Progenitor cell of endocrine pancreas (in vitro differentiated cells): Measurements from ENCODE around the gene GJA3. TPM values are rescaled to one million over a fixed set of nuclear protein-coding genes. Genes with fewer than 3 reads are reported as not detected.

Experiments used
- DNase-seq: peaks from one replicate; pipeline ENCODE4 v3.0.0; 2021; ENCODE audit warnings: low spot score; ENCODE audit not compliant: unreplicated experiment
- H3K27ac Mint-ChIP-seq: 2 replicates; pipeline ENCODE4 v1.8.0; 2021; ENCODE audit warnings: mild to moderate bottlenecking, moderate library complexity, mixed read lengths
- H3K27me3 Mint-ChIP-seq: 2 replicates; pipeline ENCODE4 v1.8.0; 2021; ENCODE audit warnings: mixed read lengths
- H3K36me3 Mint-ChIP-seq: 2 replicates; pipeline ENCODE4 v1.8.0; 2022; ENCODE audit warnings: mixed read lengths; ENCODE audit not compliant: insufficient read depth
- H3K4me1 Mint-ChIP-seq: 2 replicates; pipeline ENCODE4 v1.8.0; 2021; ENCODE audit warnings: low read depth, mixed read lengths
- H3K4me3 Mint-ChIP-seq: 2 replicates; pipeline ENCODE4 v1.8.0; 2021; ENCODE audit warnings: low read depth, mild to moderate bottlenecking, moderate library complexity, mixed read lengths
- H3K9me3 Mint-ChIP-seq: 2 replicates; pipeline ENCODE4 v1.8.0; 2021; ENCODE audit warnings: low read depth, mixed read lengths
- CTCF ChIP-seq: fragments of 200-600 bp; sonication (generic); IDR thresholded peaks from one replicate; pipeline ENCODE4 v1.5.0; 2021; ENCODE audit warnings: antibody characterized with exemption, mild to moderate bottlenecking; ENCODE audit not compliant: unreplicated experiment
- total RNA-seq: library from RNA; stranded (reverse); gene quantifications from 2 replicates; pipeline ENCODE4 v1.2.1, GENCODE V29; 2021

The GJA3 gene
- total RNA-seq, 1 donor from 2014 or later: 0.12 TPM

- Mint-ChIP-seq H3K36me3 (no peaks in the 10 kb centered on the region), H3K4me3 (no peak overlapping the region), H3K9me3 (no peaks in the 10 kb centered on the region), H3K27me3 (peaks cover 62% of the 10 kb centered on the region), H3K27ac (no peak overlapping the region), H3K4me1 (peaks cover 7% of the 10 kb centered on the region)
- peak; percentile 40 for TF ChIP-seq CTCF
- no peak for DNase-seq
Observed at GRCh38 chr13:20188667-20189553, 28.1 kb upstream of the GJA3 start.

DNA sequence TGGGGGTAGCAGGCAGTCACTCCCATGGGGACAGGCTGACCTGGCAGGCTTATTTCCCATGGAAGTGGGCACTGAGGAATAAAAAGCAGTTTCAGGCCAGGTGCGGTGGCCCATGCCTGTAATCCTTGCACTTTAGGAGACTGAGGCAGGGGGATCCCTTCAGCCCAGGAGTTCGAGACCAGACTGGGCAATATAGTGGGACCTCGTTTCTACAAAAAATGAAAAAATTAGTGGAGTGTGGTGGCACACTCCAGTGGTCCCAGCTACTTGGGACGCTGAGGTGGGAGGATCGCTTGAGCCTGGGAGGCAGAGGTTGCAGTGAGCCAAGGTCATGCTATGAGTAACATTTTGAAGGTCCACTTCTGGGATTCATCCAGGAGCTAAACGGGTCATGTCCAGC is 25.9 kb upstream of the GJA3 start:
- Mint-ChIP-seq H3K27me3 (peaks cover 53% of the 10 kb centered on the region), H3K36me3 (no peaks in the 10 kb centered on the region), H3K27ac (no peak overlapping the region), H3K9me3 (no peaks in the 10 kb centered on the region), H3K4me1 (peaks cover 3% of the 10 kb centered on the region), H3K4me3 (no peak overlapping the region)
- DNase-seq: no peak
- TF ChIP-seq CTCF: no peak

GRCh38 chr13:20185366-20186056 is 24.7 kb upstream of the GJA3 start:
- Mint-ChIP-seq H3K36me3 (no peaks in the 10 kb centered on the region), H3K4me1 (peaks cover 2% of the 10 kb centered on the region), H3K27ac (no peak overlapping the region), H3K9me3 (no peaks in the 10 kb centered on the region), H3K4me3 (no peak overlapping the region), H3K27me3 (peaks cover 41% of the 10 kb centered on the region)
- no peak for TF ChIP-seq CTCF
- DNase-seq: no peak

GRCh38 chr13:20182231-20182846 is 21.5 kb upstream of the GJA3 start:
- Mint-ChIP-seq H3K36me3 (no peaks in the 10 kb centered on the region), H3K4me1 (peaks cover 2% of the 10 kb centered on the region), H3K27me3 (peaks cover 31% of the 10 kb centered on the region), H3K9me3 (no peaks in the 10 kb centered on the region), H3K27ac (no peak overlapping the region), H3K4me3 (no peak overlapping the region)
- peak; percentile 82 for TF ChIP-seq CTCF
- no peak for DNase-seq

DNA sequence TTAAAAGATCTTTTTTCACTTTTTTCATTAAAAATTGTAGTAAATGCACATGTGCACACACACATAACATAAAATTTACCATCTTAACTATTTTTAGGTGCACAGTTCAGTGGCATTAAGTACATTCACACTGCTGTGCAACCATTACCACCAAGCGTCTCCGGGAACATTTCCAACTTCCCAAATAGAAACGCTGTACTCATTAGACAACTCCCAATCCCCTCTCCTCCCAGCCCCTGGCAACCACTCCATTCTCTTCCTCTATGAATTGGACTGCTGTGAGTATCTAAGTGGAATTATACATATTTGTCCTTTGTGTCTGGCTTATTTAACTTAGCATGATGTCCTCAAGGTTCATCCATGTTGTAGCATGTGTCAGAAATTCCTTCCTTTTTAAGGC is 20.3 kb upstream of the GJA3 start:
- H3K9me3 Mint-ChIP-seq: no peaks in the 10 kb centered on the region
- no peak overlapping the region for H3K27ac Mint-ChIP-seq
- peaks cover 30% of the 10 kb centered on the region for H3K27me3 Mint-ChIP-seq
- no peak overlapping the region for H3K4me3 Mint-ChIP-seq
- H3K36me3 Mint-ChIP-seq: no peaks in the 10 kb centered on the region
- peaks cover 2% of the 10 kb centered on the region for H3K4me1 Mint-ChIP-seq
- DNase-seq: no peak
- no peak for TF ChIP-seq CTCF
